ENCODE results near the gene PPP1R16B.
"Not testable (repeated sequence)": the region's sequence is repeated elsewhere in the genome, so short reads cannot be mapped to it uniquely, and the experiment has no call there.

The PPP1R16B gene

DNA sequence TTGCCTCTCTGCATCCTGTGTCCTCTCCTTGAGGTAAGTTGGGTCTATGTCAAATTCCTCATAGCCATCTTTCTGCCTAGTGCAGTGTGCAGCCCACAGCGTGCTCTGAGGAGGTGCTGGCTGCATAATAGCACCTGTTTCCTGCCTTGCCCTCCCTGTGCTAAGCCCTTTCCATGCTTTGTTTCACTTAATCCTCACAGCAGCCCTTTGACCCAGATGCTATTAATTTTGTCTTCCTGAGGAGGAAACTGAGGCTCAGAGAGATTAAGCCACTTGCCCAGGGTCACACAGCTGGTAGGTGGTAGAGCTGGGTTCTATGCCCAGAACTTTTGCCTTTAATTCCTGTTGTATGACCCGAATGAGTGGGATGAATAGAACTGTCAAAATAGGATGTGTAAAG, 134.2 kb downstream of the PPP1R16B start:
- DNase-seq, result no peak

- no peak for DNase-seq
Observed at GRCh38 chr20:38940644-38941043, 135.1 kb downstream of the PPP1R16B start.

GRCh38 chr20:38941726-38942389, 136.4 kb downstream of the PPP1R16B start:
- DNase-seq, result no peak

DNA sequence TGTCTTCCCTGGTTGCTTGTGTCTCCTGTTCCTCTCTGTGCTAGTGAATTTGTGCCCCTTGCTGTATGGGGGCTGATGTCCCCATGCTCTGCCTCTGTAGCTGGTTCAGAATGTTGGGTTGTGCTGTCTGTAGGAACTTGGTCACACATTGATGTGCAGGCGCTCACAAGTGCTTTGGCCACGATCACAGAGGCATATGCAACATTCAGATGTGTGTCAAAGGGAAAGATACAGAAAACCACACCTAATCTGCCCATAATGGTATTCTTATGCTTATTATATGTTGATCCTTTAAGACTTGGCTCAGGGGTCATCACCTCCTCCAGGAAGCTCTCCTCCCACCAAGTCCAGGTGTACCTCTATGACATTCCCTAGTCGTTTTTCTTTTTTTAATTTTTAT, 139.5 kb downstream of the PPP1R16B start:
- DNase-seq, result no peak

GRCh38 chr20:38946836-38947235, 141.3 kb downstream of the PPP1R16B start:
- DNase-seq, result no peak

DNA sequence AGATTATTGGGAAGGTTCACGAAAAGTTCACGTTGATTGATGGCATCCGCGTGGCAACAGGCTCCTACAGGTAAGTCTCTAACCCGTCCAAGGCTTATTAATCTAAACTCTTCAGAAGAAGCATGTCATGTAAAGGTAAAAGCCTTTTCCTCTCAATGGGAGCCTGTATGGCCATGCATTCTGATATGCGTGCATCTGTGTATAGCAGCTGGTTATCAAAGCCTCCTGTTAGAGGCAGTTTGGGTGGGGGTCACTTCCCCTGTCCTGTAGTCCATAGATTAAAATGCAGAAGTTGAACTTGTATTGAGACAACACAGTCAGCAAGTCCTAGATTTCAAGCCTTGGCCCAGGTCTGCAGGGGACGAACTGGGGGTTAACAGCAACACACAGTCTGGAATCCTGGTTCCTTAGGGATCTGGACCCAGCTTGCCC, 142.4 kb downstream of the PPP1R16B start:
- no peak for DNase-seq

- no peak for DNase-seq
Observed at GRCh38 chr20:38950254-38950653, 144.8 kb downstream of the PPP1R16B start.

GRCh38 chr20:38951611-38952010, 146.1 kb downstream of the PPP1R16B start:
- DNase-seq, result no peak

DNA sequence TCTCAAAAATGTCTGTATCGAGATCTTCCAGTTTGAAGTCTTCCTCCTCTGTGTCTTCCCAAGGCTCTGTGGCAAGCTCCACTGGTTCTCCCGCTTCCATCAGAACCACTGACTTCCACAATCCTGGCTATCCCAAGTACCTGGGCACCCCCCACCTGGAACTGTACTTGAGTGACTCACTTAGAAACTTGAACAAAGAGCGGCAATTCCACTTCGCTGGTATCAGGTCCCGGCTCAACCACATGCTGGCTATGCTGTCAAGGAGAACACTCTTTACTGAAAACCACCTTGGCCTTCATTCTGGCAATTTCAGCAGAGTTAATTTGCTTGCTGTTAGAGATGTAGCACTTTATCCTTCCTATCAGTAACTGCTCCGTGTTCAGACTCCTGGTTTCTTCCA, 146.7 kb downstream of the PPP1R16B start:
- no peak for DNase-seq

GRCh38 chr20:38953630-38954340, 148.3 kb downstream of the PPP1R16B start:
- no peak for DNase-seq

GRCh38 chr20:38957235-38957876, 151.9 kb downstream of the PPP1R16B start:
- DNase-seq, result no peak

DNA sequence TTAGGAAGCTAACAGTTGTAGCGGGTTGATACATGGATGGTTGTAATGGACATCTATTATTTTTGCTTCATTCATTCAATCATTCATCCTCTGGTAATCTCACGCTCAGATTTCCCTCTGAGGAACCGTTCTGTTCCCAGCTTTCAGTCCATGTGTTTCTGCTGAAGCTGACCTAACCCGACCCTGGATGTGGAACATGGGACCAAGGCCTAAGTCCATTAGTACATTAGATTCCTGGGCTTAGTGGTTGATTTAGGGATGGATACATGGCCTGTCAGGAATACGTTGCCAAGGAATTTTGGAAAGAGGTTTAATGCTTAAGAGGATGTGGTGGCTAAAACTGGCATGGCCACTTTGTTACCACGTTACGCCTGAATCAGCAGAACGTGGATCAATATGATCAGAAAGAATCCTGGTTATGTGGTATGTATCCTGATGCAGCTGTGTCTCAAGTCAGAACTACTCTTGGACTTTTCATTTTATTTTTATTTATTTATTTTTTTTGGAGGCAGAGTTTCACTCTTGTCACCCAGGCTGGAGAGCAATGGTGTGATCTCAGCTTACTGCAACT, 152.5 kb downstream of the PPP1R16B start:
- DNase-seq, result no peak

- not testable (repeated sequence) for DNase-seq
Observed at GRCh38 chr20:38960187-38960687, 154.7 kb downstream of the PPP1R16B start.

- DNase-seq, result peak in 1 of 2 donors; percentile 21
Observed at GRCh38 chr20:38961530-38962043, 156.1 kb downstream of the PPP1R16B start.

DNA sequence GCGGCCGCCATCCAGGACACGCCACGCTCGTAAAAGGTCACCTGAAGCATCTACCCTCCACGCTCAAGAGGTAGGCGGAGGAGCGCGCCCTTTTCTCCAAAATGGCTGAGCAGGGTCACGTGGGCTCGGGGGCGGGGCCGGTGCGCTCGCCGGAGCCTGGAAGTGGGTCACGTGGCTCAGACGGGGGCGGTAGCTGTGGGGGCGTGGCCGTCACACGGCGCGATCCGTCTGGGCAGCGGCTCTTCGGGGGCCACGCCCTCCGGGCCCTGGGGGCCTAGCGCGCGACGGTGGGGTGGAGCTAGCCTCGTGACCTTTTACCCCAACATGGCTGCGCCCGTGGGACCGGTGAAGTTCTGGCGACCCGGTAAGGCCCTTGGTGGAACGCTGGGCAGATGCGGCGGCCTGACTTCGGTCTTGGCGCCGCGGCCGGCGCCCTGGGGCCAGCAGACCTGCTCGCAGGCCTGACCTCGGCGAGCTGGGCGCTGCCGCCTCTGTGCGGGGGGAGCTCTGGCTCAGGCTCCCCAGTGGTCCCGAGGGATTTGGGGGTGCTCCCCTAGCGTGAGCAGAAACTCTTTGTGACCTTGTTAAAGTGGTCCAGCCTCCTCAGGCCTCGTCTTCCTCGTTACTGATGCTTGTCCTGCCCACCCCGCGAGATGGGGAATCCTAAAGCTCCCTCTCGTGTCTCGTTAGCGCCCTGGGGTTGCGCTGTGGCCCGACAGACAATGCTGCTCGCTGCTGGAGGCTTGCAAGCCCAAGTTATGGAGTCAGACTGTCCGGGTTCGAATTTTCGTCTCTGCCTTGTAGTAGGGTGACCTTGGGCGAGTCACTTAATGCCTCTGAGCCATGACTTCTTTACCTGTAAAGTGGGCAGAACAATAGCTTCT, 156.8 kb downstream of the PPP1R16B start, which contains the start of gene DHX35:
Gene DHX35, plus strand, starts transcription at position 301 of the 884 bp plus-strand sequence. Its CDS starts 24 bp downstream, at position 325.
- peak; percentile 98 to 99 for DNase-seq

DNA sequence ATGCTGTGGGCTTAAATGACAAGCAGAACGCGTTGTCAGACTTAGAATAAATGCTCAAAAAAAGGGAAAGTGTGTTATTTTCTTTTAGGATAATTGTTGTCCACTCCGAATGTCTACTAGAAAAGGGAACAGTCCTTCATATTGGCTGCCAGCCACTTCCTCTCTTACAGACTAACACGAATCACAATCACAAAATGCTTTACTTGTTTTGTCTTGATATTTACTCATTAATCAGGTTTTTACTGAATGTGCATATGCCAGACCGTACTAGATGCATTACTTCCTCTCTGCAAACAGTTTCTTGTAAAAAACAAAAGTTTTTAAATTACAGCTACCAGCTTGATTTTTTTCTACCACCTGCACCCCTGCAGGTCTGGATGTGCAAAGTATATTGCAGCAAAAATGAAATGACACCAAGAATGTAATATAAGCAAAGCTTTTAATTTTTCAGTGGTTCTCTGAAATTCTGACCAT, 157.5 kb downstream of the PPP1R16B start:
- no peak for DNase-seq

DNA sequence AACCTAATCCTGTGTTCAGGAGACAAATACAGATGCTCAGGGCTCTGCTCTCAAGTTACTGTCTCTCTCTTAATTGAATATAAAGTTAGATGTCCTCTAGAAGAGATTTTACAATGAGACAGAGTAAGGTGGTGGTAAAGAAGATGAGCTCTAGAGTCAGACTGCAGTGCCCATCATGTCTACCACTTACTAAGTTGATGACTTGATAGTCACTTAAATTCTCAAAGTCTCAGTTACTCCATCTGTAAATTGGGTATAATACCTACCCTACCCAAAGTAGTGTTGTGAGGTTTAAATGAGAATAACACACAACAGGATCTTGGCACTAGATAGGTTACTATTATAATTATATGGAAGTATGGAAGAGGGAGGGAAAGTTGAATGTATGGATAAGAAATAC, 158.2 kb downstream of the PPP1R16B start:
- no peak for DNase-seq

- no peak for DNase-seq
Observed at GRCh38 chr20:38965264-38965663, 159.8 kb downstream of the PPP1R16B start.

DNA sequence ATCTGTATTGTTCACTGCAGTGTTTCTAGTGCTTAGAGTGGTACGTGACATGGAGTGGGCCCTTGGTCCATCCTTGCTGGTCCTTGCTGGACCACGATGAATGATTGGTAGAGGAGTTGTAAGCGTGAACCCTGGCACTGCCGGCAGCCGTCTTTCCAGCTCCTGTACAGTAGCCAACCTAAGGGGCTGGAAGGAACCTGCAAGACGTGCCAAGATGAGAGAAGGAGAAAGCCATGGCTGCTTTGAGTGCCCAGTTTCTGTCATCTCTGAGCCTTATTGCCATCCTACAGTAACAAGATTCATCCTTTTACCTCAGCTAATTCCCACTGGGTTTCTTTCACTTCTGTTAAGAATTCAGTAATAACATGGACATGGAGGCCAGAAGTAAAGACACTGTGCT, 162.6 kb downstream of the PPP1R16B start:
- DNase-seq, result no peak

DNA sequence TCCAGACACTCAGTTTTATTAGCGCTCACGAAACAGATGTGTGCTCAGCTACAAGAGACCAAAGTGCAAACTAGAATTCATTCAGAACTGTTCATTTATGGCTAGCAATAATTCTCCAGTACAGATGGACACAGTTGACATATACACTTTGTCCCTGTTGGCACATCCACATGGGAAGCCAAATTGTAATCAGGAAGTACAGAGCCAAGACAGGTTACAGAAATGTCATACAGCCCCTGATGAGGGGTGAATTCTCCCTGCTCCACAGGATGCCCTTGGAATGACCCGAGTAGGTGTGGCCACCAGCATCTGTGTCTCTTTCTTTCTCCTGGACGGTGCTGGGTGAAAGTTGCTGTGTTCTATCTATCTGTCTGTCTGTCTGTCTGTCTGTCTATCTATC, 164.2 kb downstream of the PPP1R16B start:
- no peak for DNase-seq

DNA sequence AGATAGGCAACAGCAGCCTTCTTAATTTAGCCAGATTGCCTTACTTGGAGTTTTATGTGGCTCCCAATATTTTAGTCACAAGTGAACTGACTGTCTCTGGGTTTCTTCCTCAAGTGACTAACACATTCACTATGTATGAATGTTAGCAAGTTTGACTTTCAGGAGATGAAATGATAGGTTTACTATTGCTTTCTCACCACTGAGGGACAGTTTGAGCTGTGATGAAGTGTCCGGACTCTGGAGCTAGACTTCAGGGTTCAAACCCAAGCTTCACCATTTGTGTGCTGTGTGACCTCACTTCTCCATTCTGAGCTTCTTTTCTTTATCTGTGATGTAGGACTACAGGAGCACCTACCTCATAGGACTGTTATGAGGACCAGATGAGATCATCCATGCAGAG, 164.8 kb downstream of the PPP1R16B start:
- no peak for DNase-seq

Data from stimulated activated CD4-positive, alpha-beta T cell treated with anti-CD3 and anti-CD28 coated beads, Interleukin-2, amount 100 ng/mL, for 48 hours (primary cell).